Ureter (tissue), 1 donor: ENCODE results near the gene TECR. TPM values are rescaled to one million over a fixed set of nuclear protein-coding genes. Genes with fewer than 3 reads are reported as not detected.
"Not testable (repeated sequence)": the region's sequence is repeated elsewhere in the genome, so short reads cannot be mapped to it uniquely, and the experiment has no call there.

Experiments used
- DNase-seq: peaks from one replicate; pipeline ENCODE4 v3.0.0-alpha.2; 2020; ENCODE audit warnings: low spot score
- total RNA-seq: library from RNA; stranded (reverse); gene quantifications from one replicate; pipeline ENCODE4 v1.2.4, GENCODE V29; 2023
- donor health status: DM: yes; HTN: yes; CAD: no.

TECR gene
- 104 TPM for total RNA-seq

DNA sequence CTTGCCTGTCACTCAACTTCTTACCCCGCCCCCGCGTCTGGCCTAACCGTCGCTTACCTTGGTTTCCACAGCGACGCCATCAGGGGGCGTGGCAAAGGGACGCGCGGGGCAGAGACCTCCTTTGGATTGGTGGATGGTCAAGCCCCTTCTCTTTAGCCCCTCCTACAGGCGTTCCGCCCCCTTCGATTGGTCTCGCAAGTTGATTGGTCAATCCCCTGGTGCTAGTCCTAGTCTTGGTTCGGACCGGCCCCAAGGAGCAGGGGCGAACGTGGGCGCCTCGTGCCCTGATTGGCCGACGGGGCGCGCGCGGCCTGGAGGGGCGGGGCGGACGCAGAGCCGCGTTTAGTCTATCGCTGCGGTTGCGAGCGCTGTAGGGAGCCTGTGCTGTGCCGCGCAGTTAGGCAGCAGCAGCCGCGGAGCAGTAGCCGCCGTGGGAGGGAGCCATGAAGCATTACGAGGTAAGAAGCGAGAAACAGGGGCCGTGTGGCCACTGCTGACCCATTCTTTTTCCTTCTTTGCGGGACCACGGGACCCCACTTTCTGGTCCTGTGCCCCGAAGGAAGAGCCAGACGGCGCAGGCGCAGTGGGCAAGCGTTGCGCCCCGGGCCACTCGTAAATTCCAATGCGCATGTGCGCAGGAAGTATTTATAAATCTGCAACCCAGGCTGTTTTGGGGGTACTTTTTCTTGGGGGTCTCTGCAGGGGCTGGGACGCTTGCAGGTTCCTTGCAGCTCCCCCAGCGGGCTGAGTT is at the start of gene TECR:
Gene TECR (plus strand): TSS at position 341 of the 751 bp plus-strand sequence. CDS start 103 bp downstream, at position 444.
- peak; percentile 100 for DNase-seq

GRCh38 chr19:14479975-14480699 is 49.3 kb upstream of the TECR start:
- no peak for DNase-seq

GRCh38 chr19:14480700-14481079 is 48.7 kb upstream of the TECR start:
- DNase-seq, result no peak

DNA sequence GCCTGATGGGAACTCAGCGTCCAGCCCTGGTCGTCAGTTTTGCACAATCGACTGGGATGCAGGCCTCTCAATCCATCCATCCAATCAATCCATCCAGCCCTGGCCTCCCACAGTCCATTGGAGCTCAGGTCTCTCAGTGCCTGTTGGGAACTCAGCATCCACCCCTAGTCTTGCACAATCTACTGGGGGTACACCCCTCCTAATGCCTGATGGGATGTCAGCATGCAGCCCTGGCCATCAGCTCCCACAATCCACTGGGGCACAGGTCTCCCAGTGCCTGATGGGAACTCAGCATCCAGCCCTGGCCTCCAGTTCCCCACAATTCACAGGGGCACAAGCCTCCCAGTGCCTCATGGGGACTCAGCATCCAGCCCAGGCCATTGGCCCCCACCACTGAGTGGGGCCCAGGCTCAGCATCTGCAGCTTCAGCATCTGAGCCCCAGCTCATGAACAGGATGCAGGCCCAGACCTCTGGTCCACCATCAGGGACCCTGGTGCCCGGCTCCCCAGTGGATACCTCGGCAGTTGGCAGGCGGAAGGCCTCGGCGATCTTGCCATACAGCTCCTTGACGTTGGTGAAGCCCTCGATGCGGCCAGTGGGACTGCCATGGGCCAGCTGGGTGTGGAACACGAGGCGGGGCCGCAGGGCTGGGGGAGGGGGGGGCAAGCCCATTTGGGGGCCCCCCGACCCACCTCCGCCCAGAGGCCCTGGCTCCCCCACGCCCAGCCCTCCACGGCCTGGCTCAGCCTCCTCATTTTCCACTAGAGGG is 47.0 kb upstream of the TECR start:
- no peak for DNase-seq

GRCh38 chr19:14487370-14488125 is 41.8 kb upstream of the TECR start:
- DNase-seq, result no peak

DNA sequence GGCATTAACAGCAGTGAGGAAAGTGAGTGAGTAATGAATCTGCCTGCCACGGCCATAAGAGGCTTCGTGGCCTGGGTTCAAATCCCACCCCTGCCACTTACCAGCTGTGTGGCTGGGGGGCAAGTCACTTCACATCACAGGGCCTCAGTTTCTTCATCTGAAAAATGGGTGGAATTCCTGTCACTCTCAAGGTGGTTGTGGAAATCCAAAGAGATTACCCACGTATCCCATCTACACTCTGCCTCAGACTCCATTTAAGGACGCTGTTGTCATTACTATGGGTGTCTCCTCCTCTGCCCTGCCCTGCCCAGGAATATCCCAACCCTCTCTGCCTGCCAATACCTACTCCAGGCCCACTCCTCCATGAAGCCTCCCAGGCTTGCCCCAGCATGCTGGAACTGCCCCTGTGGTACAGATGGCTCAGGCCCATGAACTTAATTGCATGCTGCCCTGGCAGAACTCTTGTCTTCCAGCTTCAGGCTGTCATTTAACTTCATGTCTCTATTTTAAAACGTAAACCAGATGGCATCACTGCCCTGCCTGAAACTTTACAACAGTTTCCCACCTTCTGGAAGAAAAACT is 36.5 kb upstream of the TECR start:
- DNase-seq, result no peak

DNA sequence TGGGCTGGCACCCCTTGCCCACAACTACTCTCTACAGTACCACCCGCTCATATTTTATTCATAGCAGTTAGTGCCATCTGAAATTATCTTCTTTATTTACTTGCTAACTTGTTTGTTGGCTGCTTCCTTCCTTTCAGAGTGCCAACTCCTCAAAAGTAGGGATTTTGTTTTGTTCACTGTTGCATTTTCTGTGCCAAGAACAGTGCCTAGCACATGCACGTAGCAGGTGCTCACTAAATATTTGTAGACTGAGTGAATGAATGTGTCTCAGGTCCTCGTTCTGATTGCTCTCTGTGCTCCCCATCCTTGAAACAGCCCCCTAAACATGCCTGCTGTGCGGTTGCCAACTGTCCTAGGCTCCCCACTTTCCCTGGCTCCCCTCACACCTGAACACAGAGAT is 35.0 kb upstream of the TECR start:
- no peak for DNase-seq

- DNase-seq, result peak; percentile 73
Measured at GRCh38 chr19:14494910-14495671, 34.3 kb upstream of the TECR start.

DNA sequence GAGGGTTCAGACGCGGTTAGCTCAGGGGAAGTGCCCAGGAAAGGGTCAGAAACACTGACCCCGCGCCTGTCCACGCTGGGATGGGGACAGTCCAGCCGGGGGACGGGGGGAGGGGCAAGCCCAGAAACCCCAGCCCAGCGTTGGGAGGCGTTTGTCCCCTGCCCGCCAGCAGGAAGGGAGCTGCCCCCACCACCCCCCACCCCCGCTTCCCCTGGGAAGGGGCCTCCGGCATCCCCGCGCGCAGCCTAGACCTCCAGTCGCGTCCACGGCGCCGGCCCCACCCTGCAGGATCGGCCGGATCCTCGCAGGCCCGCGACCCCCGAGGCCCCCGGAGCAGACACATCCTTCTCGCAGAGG is 33.7 kb upstream of the TECR start:
- DNase-seq, result no peak

- DNase-seq, result peak; percentile 97
Measured at GRCh38 chr19:14496029-14496833, 33.2 kb upstream of the TECR start, which contains the start of gene GIPC1. TSS of gene GIPC1 (minus strand) at chr19:14496127. CDS start at chr19:14482976, 13,151 bp downstream.

- no peak for DNase-seq
Measured at GRCh38 chr19:14496834-14497227, 32.6 kb upstream of the TECR start.

DNA sequence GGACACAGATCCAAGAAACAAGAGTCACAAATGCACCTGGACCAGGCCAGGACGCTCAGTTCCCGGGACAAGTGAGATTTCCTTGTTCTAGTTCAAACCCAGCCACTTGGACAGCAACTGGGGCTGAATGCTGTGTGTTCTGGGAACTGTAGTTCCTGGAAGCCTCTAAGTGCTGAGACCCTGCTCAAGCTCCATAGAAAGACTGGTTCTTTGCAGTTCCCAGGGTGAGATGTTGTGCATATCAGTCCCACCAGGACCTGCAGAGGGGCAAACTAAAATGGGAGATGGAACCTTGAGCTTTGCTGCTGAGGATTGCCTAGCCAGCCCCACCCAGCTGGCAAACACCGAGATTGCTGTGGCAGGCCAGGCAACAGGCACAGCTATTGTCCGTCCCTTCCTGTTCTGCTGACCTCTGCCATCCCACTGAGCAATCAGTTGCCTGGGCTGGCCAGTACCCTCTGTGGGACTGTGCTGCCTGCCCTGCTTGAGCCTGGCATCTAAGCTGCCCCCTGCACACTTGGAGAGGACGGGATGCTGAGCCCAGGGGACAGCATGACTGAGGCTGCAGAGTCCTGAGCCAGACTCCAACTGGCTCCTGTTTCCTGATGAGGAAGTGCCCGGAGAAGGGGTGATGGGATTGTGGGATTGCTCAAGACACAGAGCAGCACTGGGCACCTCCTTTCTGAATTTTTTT is 32.0 kb upstream of the TECR start:
- no peak for DNase-seq

- DNase-seq, result no peak
Measured at GRCh38 chr19:14502334-14503092, 26.9 kb upstream of the TECR start.

- DNase-seq, result no peak
Measured at GRCh38 chr19:14503285-14503684, 26.1 kb upstream of the TECR start.

DNA sequence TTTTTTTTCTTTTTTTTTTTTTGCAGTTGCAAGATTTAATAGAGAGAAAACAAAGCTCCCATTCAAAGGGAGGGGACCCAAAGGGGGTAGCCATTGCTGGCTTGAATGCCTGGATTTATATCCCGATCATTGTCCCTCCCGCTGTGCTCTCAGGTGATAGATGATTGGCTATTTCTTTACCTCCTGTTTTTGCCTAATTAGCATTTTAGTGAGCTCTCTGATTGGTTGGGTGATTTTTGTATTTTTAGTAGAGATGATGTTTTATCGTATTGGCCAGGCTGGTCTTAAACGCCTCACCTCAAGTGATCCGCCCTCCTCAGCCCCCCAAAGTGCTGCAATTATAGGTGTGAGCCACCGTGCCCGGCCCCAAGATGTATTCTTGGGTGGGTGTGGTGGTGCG is 24.8 kb upstream of the TECR start:
- DNase-seq, result not testable (repeated sequence)

GRCh38 chr19:14505488-14506239 is 23.7 kb upstream of the TECR start:
- no peak for DNase-seq

DNA sequence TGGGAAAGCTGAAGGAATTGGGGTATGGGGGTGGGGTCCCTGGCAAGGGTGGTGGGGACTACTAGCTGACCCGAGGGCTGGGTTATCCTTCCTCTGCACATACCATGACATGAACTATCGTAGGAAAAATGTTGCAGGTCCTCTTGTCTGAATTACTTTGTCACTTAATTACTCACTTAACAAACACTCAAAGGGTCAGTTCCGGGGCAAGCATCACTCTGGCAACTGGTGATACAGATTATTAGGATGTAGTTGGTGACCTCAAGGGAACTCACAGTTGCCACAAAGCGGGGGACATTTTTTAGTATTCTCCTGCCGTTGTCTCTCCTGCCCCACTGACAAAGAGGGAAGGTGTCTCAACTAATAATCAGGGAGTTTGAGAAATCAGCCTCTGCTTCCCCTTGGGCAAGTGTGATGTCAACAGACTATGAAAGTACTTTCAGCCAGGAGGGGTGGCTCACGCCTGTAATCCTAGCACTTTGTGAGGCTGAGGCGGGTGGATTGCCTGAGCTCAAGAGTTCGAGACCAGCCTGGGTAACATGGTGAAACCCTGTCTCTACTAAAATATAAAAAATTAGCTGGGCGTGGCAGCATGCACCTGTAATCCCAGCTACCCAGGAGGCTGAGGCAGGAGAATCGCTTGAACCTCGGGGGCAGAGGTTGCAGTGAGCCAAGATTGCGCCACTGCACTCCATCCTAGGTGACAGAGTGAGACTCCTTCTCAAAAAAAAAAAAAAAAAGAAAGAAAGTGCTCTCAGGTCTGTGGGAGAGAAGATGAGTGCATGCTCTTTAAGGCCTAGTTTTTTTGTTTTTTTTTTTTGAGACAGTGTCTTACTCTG is 21.5 kb upstream of the TECR start:
- no peak for DNase-seq
